ENCODE measurements around the gene GP2.
A peak's percentile ranks its signal among the peaks of the same experiment; 100 is the strongest.
"Not testable (repeated sequence)": the region's sequence is repeated elsewhere in the genome, so short reads cannot be mapped to it uniquely, and the experiment has no call there.

The GP2 gene

DNA sequence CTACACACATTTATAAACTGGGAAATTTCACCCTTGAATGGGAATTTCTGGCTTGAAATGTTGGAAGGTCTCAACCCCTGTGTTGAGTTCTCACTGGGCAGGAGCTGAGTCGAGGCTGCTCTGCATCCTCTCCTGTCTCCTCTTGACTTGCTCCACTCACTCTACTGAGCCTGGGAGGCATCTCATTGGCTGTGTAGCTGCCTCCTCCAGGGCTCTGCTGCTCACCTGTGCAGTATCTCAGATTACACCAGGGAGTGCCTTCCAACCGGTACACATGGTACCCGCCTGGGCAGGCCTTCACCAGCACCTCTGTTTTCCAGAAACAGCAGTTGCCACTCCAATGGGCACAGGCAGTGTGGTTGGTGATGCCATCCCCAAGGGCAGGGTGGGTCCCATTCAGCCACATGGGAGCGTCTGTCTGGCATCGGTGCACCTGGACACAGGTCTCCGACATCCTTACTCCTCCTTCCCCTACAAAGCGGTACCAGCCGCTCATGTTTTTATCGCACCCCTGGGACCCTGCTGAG is 3.7 kb downstream of the GP2 start:
- DNase-seq: peak in 1 of 3 experiments; percentile 77

DNA sequence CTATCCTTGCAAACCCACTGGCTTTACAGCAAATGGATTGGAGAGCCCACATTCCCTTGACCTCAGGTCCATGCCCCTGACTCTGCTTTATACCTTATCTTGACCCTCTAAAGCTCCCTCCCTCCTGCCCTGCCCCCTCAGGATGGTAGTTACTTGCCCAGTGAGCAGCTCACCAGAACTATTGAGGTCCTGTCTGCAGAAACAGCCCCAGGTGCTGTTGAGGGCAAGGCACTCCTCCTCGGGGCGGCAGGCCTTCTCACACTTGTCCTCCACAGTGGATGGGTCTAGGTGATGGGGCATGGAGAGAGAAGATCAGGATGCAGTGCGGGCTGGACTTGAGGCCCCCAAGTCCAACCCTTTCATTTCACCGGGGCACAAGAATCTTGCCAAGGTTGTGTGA is 4.6 kb downstream of the GP2 start:
- no peak for DNase-seq

DNA sequence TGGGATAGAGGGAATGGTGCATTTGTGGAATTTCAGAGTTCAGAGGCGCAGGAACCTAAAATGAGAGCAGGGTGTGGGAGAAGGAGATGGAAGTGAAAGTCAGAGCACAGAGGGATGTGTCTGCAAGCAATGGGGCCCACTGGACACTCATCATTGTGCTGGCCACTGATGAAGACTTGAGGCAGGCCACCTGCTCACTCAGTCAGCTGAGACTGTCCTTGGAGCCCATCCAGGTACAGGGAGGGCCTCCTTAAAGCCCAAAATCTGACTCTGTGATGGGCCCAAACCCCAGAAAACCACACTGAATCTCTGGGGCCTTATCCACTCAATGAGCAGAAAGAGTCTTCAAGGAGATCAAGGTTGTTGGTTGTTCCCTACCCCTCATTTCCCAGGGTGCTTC is 5.6 kb downstream of the GP2 start:
- no peak for DNase-seq

DNA sequence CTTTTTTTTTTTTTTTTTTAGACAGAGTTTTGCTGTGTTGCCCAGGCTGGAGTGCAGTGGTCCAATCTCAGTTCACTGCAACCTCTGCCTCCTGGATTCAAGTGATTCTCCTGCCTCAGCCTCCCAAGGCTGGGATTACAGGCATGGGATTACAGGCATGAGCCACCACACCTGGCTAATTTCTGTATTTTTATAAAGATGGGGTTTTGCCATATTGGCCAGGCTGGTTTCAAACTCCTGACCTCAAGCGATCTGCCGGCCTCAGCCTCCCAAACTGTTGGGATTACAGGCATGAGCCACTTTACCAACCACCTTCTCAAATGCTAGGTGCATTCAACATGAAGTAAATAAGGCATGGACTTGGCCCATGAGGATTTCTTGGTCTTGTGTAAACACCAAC is 6.3 kb downstream of the GP2 start:
- DNase-seq: not testable (repeated sequence)

DNA sequence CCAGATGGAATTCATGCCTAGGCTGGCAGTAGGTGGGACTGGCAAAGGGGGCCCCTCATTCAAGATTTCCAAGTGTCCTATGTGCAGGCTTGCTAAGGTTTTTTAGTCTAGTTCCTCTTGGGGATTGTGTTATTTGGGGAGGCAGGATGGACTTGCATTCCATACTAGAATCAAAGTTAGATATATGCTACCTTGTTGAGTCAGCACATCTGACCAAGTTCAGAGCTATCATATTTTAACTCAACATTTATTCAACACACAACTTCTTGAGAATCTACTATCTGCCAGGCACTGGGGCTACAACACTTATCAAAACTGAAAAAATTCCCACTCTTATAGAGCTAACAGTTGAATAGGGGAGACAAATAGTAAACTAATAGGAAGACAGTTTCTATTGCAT is 6.7 kb downstream of the GP2 start:
- DNase-seq: no peak

DNA sequence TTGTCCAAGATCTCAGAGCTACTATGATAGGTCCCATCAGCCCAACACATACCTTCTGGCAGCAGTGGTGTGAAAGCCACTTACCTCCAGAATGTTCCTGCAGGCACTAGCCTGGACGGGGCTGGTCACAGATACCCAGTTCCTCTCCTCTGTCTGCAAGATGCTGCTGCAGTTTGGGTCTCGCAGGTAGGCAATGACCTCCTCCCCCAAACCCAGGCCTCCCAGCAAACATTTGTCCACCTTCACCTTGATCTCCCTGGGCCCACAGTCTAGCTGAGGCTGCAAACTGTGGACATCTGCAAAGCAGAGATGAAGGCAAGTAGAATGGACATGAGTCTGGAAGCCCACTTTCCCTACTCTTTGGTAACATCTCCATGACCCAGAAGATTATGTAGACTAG is 7.1 kb downstream of the GP2 start:
- DNase-seq: no peak

DNA sequence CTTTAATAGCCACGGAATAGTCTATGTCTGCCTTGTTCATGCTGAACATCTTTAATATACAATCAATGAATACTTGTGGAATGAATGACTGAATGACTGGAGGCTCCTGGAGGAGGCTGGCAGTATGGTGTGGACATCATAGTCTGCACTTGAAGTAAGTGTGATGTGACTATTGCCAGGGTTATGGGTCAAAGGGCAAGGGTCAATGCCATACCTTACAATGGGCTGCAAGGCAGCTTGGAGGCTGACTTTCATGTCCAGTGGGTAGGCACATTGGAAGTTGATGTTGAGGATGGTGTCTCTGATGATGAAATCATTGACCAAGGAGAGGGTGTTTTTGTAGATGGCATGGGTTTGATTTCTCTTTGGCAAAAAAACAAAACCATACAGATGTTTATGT is 7.9 kb downstream of the GP2 start:
- no peak for DNase-seq

DNA sequence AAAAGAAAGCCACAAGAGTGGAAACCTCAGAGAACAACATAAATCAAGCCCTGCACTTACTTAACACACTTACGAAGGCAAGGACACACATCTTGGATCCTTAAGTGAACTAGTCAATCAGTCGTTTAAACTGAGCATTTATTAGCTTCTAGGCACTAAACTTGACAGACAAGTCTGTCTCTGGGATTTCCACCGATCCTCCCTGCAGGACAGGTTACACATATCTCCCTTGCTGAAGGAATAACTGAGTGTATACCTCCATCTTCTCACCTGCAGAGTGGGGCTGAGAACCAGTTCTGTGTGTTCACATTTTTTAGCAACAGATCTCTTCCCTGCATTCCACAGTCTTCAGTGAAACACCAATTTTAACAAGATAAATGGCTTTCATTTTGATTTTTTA is 8.9 kb downstream of the GP2 start:
- DNase-seq: no peak

DNA sequence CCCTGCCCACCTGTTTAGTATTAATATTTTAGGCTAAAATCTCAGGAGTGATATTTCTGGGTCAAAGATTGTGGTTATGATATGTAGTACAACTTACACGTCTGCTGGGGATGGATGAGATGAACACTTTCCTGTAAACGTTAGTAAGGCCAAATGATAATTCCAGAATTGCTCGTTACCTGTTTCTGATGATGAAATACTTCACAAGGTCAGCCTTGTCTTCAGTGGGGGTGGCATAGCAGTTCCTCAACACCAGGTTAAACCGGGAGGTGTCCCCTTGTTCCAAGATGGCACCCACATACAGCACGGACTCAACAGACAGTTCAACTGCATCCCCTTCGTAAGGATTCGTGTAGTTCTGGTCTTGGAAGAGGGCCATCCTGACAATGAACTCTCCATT is 9.3 kb downstream of the GP2 start:
- DNase-seq: no peak

DNA sequence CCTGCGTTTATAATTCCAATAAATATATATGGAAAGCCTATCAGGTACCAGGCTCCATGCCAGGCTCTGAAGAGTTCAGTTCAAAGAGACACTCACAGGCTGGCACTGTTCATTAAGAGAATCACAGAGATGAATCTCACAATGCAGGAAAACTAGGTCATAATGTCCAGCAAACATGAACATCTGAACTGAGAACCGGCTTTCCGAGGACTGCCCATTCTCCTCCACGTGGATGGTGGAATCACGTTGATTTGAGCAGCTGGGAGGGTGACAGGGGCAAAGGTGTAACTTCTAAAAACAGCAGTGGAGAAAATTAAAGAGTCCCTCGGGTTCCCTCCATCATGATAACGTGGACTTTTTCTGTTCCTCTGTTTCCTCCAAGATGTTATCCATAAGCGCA is 10.2 kb downstream of the GP2 start:
- no peak for DNase-seq

DNA sequence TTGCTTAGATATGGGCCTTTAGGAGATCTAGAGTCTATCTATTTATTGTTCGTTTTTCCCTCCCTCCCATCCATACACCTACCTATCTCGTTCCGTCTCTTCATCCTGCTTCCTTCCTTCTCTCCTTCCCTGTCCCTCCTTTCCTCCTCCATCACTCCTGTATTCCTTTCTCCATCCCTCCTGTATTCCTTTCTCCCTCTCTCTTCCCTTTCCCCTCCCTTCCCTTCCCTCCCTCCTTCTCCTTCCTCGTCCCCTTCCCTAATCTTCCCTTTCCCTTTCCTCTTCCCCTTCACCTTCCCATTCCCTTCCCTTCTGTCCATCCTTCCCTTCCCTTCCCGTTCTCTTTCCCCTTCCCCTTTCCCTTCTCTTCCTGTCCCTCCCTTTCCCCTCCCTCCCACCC is 10.6 kb downstream of the GP2 start:
- no peak for DNase-seq

DNA sequence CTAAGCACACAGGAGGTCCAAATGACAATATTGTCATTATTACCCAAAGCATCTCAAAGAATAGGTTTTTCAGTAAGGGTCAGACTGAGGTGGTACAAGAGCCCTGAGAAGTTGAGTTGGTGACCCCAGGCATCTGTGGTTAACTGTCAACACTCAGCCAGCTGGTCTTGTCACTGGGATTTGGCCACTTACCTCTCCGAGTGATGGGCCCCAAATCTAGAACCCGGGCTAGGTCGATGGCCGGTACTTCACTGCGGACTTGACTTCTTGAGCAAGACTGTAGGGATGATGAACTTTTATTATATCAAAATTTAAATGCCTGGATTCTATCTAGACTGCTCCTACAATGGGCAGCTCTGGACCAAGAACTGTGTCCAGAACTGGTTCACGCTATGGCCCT is 11.5 kb downstream of the GP2 start:
- DNase-seq: no peak

DNA sequence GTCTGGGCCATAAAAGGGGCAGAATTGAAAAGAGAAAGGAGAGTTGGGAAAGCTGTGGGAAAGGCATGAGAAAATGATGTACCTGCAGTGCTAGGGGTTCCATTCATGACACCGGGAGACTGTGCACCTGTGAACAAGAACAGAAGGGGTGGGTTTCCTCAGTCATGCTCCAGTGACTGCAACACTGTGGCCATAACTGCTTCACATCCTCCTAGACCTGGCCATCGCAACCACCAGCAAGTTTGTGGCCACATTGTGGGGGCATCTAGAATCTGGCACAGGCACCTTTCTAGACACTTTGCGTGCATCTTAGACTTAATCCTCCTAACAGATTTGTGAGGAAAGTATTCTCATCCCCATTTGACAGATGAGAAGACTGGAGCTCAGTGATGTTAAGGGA is 12.7 kb downstream of the GP2 start:
- no peak for DNase-seq

DNA sequence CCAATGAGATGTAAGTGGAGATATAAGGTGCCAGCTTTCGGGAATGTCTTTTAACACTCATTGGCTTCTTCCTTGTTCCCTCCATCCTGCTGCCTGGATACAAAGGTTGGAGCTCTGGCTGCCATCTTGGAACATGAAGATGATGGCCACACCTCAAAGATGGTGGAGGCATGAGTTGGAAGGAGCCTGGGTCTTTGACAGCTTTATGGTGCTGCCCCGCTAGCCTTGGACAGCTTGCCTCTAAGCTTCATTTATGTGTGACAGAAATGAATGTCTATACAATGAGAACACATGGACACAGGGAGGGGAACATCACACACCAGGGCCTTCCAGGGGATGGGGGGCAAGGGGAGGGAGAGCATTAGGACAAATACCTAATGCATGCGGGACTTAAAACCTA is 13.6 kb downstream of the GP2 start:
- no peak for DNase-seq

DNA sequence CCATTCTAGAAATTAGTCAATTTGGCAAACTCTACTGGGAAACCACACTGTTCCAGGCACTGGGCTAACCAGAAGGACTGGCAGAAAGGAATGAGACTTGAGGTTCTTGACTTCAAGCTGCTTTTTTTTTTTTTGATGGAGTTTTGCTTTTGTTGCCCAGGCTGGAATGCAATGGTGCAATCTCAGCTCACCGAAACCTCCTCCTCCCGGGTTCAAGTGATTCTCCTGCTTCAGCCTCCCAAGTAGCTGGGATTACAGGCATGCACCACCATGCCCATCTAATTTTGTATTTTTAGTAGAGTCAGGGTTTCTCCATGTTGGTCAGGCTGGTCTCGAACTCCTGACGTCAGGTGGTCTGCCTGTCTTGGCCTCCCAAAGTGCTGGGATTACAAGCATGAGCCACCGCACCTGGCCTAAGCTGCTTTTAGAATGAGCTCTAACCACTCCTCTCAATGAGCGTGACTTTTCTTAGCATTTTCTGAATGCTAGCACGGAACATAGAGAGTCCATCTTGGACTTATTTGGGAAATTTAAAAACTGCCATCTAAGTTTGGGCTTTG is 14.7 kb downstream of the GP2 start:
- DNase-seq: not testable (repeated sequence)

DNA sequence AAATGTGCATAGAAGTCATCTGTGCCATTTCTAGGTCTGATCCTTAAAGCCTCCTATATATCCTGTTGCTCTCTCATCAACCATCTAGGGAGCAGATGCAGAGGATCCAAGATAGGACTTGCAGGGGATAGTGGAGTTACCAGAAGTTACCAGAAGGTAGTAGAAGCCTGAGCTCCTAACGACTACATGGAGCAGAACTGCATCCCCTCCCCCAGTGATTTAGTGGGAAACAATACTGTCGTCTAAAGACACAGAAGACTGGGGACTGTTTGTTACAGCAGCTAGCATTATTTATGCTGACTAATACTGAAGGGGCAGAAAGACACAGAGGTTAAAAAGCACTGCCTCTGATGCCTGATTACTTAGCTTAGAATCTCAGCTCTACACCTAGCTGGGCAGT is 15.8 kb downstream of the GP2 start:
- no peak for DNase-seq

DNA sequence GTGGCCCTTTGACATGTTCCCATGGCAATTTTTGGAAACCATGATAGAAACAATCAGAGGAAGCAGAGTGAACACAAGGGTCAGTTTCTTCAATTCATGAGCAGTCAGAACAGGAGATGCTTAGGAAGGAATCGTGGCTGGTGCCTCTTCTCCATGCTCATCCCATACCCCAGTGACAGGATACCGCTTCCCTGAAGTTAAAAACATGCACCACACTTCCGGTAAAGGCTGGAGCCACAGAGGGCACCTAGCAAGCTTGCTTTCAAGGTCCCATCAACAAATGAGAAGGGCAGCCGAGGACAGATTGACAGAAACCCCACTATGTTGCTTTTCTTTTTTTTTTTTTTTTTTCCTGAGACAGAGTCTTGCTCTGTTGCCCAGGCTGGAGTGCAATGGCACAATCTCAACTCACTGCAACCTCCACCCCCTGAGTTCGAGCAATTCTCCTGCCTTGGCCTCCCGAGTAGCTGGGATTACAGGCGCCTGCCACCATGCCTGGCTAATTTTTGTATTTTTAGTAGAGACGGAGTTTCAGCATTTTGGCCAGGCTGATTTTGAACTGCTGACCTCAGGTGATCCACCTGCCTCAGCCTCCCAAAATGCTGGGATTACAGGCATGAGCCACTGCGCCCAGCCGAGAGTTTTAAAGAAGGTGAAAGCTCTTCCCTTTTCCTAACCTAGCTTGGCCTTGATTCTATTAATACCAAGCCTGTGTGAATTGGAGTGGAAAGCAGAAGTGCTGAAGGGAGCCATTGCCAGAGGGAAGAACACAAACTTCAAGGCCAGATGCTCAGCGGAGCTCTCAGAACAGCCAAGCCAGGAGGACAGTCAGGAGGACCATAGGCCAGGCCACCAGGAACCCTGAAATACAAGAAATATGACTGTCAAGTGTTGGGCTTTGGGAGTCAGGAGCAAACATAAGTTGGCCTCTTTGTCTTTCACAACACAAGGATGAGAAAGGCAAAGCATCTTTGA is 16.6 kb downstream of the GP2 start:
- no peak for DNase-seq

DNA sequence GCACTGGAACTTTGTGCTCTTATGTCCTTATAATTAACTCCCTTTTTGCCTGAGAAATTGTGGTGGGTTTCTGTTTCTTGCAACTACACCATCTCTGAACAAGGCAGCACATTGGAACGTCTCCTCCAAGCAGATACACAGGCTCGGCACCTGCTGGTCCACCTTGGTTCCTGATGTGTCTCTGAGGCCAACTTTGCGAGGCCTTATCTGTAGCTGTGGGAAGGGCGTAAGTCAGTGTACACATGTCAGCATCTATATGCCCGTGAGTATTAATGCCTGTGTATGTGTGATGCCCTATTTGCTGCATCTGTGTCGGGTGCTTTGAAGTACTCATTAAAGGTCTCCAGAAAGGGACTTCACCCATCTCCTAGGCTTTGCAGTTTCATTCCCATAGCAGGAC is 17.5 kb downstream of the GP2 start:
- DNase-seq: no peak

DNA sequence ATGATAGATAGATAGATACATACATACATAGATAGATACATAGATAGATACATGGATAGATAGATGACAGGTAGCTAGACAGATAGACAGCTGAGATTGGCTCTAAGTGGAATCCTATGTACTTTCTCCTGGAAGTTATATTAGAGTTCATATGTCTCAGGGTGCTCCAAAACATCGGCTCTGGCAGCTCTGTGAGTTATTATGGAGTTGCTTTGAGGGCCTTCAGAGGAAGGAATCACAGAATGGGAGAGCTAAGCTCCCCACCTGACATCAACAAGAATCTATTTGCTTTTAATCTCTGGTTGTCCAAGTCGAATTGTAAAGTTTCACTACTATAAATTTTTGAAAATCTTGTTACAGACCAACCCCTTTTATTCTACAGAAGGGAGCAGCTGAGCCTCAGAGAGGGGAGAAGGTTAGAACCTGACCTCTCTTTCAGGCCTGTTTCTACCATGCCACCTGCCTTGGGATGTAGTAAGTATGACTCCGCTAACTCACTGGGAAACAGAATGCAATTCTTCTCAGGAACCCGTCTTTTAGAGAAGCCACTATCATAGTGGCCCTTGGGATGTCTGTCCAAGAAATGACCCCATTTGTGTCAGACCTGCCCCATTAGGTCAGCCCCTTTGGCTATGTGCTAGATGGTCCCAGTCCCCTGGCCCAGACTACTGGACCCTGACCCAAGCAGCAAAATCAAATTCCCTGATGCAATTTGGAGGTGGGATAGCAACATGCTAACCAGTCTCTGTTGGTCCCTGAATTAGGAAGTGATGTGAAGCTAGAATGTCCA is 18.3 kb downstream of the GP2 start:
- no peak for DNase-seq

DNA sequence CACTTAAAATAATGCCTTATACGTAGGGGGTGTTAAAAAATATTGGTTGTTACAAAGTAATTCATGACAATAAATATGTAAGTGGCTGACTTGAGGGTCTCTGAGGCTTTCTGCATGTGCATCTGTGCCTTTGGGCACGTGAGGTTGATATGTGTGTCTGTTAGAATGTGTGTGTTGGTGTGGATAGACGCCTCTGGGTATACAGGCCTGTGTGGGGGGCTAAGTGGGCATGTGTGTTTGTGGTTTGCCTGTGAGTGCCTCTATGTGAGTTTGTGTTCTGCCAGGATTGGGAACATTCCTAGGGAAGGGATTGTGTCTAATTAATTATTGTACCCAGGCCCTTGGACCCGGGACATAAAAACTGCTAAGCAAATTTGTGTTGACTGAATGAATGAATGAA is 19.0 kb downstream of the GP2 start:
- no peak for DNase-seq

DNA sequence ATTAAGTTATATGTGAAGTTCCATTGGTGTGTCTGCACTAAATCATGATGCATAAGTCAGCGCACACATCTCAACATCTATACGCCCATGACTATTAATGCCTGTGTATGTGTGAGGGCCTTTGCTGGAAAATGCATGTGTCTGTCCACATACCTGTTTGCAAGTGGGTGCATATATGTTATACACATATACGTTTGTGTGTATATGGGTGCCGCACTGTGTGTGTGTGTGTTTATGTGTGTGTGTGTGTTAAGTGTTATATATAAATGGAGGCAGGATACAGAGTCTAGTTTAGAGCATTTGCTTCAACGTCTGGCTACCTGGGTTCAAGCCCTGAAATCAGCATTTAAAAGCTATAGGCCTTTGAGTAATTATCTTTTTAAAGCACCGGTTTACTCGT is 19.5 kb downstream of the GP2 start:
- no peak for DNase-seq

DNA sequence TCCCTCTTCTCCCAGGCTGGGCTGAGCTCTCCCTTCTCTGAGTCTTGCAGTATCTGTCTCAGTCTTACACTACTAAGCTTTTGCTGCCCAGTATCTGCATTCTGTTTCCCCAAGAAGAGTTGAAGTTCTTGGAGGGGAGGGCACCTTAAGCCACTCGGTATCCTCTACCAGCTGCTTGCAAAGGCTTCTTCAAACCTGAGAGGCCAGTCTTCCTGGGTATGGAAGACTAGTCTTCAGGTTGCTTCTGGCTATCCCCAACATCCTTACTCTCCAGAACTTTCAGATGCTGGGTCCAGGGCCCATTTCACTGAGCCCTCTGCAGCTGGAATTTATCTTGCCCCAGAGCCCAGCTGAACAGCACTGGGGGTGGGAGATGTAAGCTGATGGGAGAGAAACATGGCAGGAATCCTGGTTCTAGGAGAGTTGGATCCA is 20.1 kb downstream of the GP2 start:
- no peak for DNase-seq

DNA sequence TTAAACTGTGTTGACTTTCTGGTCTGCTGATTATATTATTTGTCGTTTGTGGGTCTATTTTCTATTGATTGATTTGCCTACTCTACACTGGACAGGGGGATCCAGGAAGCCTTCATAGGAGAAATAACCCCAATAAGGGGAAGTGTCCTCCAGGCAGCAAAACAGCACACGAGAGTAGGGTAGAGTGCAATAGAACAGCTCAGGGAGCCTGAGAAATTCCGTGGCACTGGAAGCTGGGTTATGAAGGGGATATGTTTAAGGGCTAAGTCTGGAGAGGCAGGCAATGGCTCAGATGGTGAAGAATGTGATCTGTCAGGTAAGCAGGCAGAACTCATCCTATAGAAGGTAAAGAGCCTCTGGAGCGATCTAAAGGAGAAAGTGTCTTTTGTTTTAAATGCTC is 20.9 kb downstream of the GP2 start:
- DNase-seq: no peak

DNA sequence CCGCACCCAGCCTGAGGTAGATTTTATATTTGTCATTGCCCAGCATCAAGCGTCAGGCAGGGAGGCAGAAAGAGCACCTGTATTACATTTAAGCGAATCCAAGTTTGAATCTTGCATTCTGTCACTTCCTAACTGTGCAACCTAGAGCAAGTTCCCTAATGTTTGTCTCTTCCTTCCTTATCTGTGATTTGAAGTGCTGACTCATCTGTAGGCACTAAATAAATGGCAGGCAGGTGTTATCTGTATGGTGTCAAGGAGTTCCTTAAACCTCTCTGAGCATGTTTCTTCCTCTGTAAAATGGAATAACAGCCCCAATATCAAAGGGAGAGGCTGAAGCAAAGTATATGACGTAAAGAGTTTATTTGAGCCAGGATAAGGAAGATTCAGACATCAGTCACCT is 24.3 kb downstream of the GP2 start:
- DNase-seq: no peak

All from NCI-H1417 (cell line).